Globus pallidus (tissue), 1 donor: ENCODE results near the gene TNFAIP2.

Source experiments
- DNase-seq: peaks from one replicate; pipeline ENCODE4 v3.0.0-alpha.2; 2015; ENCODE audit warnings: low spot score

Gene TNFAIP2

DNA sequence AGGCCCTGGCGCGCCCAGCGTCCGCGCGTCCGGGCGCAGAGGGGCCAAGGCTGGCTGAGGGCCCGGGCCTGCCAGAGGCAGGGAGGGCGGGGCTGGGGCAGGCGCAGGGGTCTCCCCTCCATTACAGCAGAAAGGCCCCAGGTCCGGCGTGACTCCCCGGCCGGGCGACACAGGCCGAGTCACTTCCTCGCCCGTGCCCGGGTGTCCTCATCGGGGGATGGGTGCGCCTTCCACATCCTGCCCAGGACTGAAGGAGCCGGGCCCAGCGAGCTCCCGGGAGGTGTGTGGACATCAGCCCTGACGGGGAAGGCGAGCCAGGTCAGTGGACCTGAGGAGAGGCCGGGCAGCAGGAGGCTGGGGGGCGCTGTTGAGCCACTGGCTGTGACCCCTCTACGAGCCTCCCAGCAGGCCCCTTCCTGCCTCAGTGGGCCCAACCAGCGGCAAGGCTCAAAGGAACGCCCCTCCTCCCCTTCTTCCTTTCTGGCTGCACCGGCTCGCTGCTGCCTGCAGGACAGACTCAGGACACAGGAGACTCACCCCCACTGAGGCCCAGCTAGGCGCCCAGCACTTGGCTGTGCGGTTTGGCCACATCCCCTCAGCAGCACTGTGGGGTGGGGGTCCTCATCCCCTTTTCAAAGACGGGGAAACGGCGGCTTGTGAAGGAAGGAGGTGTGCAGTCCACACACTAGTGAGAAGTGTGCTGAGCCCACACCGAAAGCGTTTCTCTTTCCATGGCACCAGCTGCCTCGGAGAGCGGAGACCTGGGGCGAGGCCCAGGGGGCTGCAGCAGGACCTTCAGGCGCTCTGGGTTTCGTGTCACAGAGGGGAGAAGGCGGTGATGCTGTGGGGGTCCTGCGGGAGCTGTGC is 606 bp downstream of the TNFAIP2 start:
- no peak for DNase-seq

DNA sequence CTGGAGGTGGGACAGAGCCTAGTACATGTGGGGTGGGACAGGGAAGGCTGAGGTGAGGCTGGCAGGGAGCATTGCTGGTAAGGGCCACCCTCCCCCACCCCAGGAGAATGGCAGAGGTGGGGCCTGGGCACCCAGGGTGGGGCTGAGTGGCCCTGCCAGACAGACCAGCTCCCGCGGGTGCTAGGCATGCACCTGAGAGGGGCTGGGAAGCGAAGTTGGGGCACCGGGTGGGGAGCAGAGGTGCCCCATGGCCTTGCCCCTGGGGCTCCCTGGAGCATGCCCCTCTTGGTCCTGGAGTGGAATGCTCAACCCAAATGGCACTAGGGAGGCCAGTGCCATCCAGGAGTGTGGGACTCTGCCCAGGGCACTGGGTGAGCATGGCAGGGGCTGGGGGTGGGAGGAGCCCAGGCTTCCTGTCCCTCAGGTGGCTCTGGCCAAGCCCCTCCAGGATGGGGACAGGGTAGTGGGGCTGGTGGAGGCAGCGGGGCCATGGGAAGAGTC is 1.3 kb downstream of the TNFAIP2 start:
- no peak for DNase-seq

DNA sequence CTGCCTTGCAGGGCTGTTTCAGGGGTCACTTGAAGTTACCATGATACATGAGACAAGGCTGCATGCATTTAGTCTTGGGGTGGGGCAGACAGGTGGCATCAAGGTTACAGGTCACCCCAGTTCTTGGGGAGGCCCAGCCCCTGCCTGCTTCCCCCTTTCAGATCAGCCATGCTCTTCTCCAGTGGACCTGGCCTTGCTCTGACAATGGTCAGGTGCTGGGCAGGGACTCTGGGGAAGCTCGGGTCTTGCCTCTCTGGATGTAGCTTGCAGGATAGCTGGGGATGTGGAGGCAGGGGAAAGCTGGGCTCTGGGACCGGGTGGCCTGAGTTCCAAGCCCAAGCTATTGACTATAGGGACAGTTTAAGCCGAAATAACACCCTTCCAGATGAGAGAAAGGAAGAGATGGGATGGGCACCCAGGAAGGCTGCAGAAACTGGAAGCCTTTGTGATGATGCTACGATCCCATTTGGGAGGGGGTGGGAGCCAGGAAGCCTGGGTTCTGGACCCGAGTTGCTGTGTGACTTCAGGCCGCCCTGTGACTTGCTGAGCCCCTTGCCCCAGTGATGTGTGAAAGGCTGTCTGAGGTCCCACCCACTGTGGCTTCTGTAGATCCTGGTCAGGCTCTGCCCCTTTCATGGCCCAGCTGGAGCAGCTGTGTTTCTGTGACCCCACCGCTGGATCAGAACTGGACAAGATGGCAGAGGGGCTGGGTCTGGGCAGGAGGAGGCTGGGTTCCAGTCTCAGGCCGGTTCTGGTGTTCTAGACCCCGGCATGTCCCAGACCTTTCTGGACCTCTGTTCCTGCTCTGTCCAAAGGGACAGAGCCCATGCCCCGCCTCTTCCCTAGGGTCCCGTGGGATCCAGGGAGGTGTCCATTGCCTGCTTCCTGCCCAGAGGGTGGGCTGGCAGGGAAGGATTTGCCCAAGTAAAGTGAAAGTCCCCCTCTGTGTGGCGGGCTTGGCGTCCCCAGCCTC is 2.1 kb downstream of the TNFAIP2 start:
- DNase-seq: no peak

DNA sequence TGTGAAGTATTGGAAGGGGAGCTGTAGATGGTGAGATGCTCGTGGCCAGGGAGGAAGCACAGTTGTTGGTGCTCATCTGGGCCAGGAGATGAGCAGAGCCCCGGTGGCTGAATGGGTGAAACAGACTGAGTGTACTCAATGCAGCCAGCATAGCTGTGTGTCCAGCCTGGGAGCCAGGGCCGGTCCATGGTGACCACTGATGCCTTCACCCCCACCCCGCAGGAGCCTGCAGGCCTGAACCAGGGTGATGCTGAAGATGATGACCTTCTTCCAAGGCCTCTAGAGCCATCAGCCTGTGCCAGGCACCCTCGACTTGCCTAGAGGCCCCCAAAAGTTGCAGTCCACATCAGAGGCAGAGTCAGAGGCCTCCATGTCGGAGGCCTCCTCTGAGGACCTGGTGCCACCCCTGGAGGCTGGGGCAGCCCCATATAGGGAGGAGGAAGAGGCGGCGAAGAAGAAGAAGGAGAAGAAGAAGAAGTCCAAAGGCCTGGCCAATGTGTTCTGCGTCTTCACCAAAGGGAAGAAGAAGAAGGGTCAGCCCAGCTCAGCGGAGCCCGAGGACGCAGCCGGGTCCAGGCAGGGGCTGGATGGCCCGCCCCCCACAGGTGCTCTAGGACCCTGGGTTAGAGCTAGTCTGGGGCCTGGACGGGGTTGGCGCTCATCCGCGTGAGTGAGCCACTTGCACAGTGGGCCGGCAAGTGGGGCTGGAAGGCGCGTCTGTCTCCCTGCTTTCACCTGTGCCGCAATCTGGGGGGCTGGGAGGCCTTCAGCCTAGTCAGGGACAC is 3.0 kb downstream of the TNFAIP2 start:
- DNase-seq: no peak

DNA sequence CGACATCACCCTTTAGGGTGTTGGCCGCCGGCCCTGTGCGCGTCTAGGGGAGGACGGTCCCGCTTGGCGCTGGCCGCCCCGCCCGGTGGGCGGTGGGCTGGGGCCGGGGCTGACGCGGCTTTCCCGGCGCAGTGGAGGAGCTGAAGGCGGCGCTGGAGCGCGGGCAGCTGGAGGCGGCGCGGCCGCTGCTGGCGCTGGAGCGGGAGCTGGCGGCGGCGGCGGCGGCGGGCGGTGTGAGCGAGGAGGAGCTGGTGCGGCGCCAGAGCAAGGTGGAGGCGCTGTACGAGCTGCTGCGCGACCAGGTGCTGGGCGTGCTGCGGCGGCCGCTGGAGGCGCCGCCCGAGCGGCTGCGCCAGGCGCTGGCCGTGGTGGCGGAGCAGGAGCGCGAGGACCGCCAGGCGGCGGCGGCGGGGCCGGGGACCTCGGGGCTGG is 3.6 kb downstream of the TNFAIP2 start:
- peak; percentile 48 for DNase-seq

DNA sequence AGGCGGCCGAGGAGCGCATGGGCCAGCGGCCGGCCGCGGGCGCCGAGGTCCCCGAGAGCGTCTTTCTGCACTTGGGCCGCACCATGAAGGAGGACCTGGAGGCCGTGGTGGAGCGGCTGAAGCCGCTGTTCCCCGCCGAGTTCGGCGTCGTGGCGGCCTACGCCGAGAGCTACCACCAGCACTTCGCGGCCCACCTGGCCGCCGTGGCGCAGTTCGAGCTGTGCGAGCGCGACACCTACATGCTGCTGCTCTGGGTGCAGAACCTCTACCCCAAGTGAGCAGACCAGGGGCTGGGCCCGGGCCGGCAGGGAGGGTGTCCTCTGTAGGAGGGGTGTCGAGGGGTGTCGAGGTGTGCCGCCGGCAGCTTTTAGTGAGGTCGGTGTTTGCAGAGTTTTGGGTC is 4.1 kb downstream of the TNFAIP2 start:
- DNase-seq: no peak

DNA sequence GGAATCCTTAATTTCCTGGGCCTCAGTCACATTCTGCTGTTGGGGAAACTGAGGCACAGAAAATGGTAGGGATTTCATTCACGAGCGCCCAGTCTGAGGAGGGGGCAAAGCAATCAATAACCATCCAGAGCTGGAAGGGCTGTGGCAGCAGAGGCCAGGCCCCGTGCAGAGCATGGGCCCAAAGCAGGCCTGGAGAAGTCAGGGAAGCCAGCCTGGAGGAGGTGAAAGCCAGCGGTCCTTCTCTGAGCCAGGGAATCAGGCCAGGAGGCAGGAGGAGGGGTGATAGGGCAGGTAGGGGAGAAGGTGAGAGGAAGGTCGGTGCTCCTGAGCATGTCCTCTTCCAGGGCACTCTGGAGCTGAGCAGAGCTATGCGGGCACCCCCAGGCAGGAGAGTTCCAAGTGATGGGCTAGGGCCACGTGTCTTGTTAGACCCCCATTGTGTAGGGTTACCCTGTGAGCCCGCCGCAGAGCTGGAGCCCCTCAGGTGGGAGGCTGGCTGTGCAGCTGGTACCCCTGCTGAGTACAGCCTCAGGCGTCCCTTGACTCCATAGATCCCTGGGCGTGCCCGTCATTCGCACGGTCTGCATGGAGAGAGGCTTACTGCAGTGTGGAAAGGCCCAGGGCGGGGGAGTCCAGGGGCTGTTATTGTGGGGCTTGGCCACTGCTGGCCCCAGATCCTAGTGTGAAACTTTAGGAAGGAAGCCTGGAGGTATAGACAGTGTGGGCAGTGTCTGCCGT is 4.8 kb downstream of the TNFAIP2 start:
- DNase-seq: peak; percentile 15

DNA sequence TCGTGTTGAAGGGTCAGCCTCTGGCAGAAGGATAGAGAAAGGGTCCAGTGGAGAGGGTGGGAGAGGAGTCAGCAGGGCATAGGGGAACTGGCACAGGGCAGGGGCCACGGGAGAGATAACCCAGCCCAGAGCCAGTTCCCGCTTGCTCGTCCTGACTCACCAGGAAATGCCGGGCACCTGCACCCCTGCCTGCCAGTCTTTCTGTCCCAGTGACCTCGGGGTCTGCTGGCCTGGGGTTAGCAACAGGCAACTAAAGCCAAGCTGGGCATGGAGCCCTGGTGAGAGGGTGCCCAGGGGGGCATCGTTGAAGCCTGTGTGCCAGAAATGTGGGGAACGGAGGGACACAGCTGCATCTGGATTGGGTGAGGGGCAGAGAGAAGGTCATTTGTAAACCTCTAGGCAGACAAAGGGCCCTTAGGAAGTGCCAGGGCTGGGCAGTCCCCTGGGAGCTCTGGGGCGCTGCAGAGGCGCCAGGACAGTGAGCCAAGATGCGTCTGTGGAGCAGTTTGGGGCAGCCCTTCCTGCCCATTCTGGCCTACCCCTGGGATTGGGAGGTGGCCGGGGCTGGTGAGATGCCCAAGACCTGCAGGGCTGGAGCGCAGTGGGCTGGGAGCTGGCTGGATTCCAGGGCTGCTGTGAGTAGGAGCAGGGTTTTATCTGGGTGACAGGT is 5.5 kb downstream of the TNFAIP2 start:
- peak; percentile 73 for DNase-seq

DNA sequence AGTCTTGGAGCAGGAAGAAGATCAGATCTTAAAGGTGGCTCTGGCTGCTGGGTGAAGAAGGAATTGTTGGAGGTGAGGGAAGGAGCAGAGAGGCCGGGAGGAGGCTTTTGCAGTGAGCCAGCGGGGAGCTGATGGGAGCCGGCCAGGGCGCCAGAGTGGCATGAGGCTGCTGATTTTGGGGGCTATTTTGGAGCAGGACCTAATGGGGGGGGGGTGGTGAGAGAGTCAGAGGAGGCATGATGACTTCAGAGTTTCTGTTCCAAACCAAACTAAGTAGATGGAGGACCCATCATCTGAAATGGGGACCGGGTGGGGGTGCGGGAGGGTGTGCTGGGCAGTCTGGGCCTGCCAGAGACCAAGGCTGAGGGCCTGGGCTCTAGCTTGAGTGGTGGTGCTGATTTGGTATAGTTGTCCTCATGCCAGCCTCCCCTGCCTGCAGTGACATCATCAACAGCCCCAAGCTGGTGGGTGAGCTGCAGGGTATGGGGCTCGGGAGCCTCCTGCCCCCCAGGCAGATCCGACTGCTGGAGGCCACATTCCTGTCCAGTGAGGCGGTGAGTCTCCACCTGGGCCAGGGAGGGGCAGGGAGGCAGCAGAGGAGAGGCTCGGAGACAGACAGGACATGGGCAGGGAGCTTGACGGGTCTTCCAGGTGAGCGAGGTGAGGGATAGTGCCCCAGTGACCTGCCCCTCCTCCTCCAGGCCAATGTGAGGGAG is 6.2 kb downstream of the TNFAIP2 start:
- DNase-seq: no peak

DNA sequence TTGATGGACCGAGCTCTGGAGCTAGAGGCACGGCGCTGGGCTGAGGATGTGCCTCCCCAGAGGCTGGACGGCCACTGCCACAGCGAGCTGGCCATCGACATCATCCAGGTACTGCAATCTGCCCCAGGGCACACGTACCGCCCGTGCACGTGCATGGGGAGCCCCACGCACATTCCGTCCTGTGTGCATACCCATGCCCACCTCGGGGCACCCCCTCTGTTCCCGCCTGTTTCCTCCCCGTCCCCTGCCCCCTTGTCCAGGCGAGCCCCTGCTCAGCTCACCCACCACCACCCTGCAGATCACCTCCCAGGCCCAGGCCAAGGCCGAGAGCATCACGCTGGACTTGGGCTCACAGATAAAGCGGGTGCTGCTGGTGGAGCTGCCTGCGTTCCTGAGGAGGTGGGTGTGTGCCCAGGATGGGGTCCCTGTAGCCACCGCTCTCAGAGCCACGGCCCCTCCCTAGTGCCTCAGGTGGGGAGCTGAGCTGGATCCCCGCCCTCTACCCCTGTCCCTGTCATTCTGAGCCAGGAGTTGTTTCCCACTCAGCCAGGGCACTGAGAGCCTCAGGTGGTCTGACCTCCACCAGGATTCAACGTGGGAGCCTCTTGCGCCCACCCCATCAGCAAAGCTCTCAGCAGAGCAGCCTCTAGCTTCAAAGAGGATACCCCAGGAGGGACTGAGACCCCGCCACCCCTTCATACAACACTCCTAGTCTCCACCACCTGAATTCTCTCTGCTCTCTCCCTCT is 6.9 kb downstream of the TNFAIP2 start:
- no peak for DNase-seq

DNA sequence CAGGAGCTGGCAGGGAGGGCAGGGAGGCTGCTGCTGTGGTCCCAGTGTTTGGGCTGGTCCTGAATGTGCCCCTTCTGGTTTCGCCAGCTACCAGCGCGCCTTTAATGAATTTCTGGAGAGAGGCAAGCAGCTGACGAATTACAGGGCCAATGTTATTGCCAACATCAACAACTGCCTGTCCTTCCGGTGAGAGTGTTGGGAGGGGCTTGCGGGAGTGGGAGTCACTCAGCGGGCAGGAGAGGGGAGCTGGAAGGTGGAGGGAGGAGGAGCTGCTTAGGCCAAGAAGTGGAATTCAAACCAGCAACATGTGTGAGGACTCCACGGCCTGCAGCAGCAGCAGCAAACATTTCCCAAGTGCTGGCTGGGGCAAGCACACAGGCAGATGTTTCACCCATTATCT is 7.7 kb downstream of the TNFAIP2 start:
- DNase-seq: no peak

DNA sequence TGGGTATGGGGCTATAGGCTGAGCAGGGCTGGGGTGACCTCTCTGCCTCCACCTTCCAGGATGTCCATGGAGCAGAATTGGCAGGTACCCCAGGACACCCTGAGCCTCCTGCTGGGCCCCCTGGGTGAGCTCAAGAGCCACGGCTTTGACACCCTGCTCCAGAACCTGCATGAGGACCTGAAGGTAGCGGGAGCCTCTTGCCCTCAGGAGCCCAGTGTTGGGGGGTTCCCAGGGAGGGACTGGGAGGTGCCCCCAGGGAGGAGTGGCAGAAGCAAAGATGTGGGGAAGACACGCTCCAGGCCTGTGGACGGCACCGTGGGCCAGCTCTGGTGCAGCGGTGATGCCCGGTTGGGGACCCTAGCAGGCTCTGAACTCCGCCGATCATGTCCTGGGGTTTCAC is 8.3 kb downstream of the TNFAIP2 start:
- no peak for DNase-seq

DNA sequence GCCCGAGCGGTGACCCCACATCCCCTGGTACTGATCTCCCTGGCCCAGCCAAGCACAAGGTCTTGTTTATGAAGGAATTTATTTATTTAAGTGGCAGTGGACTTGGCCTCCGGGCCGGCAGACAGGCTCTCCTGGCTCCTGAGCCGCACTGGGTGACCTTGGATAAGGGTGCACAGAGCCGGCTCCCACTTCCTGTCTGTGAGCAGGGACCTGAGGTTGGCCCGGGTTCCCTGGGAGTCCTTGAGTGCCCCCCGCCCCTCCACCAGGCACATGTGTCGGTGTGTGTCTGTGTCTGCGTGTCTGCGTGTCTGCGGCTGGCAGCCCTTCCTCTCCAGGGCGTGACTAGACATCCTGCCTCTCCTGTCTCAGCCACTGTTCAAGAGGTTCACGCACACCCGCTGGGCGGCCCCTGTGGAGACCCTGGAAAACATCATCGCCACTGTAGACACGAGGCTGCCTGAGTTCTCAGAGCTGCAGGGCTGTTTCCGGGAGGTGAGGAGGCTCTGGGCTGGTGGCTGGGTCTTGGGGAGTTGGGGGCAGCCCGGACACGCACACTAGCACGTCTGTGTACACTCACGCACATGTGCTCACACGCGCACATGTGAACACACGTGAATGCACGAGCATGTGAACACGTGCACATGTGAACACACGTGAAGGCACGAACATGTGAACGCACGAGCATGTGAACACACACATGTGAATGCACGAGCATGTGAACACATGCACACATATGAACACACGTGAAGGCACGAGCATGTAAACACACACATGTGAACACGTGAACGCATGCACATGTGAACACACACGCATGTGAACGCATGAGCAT is 9.3 kb downstream of the TNFAIP2 start:
- no peak for DNase-seq

DNA sequence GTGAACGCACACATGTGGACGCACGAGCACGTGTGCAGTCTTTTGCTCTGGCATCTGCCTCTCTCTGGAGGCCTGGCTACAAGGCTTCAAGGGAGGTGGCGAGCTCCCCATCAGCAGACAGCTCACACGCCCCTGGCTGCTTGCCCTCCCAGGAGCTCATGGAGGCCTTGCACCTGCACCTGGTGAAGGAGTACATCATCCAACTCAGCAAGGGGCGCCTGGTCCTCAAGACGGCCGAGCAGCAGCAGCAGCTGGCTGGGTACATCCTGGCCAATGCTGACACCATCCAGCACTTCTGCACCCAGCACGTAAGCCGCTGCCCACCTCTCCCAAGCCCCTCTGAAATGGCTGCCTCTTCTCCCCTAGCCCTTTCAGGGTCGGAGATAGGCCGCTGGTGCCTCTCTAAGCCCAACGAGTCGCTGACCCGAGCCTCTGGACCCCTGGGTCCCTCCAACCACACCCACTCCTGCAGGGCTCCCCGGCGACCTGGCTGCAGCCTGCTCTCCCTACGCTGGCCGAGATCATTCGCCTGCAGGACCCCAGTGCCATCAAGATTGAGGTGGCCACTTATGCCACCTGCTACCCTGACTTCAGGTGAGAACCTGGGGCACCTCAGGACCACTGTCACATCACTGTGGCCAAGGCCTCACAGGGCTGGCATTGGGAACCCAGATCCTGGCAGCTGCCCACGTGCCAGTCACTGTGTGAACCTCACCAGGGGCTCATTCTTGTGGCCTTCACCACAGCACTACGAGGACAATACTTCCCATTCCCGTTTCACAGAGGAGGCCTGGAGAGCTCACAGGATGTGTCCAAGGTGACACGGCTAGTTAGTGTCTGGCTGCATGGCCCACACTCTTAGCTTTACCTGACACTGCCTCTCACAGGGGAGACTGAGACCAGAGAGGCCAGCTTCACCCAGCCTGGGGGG is 10.2 kb downstream of the TNFAIP2 start:
- DNase-seq: no peak

DNA sequence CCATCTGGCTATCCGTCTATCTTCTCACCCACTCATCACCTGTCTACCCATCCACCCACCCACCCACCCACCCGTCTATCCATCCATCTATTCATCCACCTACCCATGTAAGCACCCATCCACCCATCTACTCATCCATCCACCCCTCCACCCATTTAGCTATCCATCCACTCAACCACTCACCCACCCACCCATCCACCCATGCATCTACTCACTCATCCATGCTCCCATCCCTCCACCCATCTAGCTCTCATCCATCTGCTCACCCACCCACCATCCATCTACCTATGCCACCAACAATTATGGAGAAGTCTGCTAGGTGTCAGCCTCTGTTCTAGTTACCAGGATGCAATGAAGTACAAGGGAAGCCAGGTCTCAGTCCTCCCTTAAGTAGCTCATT is 11.1 kb downstream of the TNFAIP2 start:
- DNase-seq: no peak

DNA sequence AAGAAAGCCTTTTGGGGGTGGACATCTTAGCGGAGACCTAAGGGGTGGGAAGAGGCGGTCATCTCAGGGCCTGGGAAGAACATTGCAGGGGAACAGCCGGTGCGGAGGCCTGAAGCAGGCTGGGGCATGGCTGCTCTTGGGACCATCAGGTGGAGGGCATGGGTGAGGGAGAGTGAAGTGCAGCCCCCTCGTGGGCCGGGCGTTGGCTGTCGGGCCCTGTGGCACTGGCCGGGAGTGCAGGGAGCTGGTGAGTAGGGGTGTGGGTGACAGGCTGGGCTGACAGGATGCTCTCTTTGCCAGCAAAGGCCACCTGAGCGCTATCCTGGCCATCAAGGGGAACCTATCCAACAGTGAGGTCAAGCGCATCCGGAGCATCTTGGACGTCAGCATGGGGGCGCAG is 11.7 kb downstream of the TNFAIP2 start:
- DNase-seq: no peak
